ENCODE measurements around the gene EPN3. TPM values are rescaled to one million over a fixed set of nuclear protein-coding genes. Genes with fewer than 3 reads are reported as not detected.

EPN3 gene
- polyA plus RNA-seq, 4 donors = 1.6 to 16.0 (median 10.0) TPM

DNA sequence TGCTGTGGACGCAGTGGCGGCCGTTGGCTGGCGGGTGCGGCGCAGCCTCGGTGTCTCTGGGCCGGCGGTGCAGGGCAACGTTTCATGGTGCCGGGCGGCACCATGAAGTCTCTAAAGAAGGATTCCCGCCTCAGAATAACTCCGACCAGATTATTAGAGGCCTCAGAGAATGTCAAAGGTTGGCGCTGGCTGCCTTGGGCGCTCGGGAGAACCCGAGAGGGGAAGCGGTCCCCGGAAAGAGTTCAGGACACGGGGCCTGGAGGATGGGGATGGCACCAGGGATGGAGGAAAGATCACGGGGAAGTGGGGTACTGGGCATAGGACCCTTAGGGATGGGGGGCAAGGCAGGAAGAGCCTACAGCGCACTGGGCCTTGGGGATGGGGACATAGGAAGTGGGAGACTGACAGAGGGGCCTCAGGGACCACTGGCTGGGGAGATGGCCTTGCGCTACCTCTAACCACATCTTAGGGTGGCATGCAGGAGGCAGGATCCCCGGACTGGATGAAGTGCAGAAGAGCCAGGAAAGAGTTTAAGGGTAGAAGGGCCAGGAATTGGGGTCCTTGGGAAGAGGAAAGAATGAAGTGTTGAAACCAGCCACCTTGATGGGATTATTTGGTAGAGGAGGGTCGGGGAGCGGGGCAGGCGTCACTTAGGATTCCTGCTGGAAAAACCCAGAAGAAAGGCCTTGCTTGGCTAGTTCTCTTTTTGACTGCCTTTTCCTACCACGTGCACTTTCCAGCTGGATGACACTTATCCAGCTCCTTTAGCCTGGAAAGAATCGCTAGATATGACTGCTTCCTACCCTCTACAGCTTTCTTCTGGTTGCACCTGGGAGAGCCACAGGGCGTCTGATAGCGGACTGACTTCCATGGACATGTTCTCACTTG lies 23.7 kb upstream of the EPN3 start:
- DNase-seq (ENCODE audit: low read depth in 4 of 4, low spot score in 3 of 4) = no peak

DNA sequence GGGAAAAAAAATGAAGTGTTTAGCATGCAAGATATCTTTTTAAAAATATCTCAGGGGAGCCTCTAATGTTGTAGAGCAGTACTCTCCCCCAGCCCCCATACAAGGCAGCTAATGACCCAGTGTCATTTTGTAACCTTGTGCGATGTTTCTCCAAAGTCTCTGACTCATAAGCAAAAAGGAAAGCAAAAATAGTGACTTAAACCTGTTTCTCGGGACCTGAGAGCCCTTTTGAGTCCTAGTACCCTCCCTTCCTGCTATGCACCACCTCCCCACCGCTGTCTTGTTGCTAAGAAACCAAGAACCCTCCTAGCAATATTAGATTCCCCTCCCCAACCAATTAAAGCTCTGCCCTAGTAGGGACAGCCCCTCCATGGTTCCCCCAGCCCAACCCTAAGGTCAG lies 21.5 kb upstream of the EPN3 start:
- DNase-seq (ENCODE audit: low read depth in 4 of 4, low spot score in 3 of 4) = no peak

DNA sequence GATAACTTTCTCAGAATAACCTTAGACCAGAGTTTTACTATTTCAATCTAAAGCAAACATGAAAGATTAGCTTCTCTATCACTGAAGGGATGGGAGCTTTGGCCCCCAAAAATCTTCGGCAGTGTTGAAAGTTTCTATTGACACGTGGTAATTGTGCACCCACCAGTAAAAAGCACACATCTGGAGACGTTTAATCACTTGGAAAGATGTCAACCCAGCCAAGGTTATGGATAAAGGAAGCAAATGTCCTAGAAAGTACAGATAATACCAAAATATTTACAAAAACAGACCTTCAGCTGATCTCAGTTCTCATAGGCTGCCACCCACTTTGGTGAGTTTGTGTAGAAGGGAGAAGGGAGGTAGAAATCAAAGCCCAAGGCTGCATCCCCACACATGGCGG lies 19.0 kb upstream of the EPN3 start:
- DNase-seq (ENCODE audit: low read depth in 4 of 4, low spot score in 3 of 4) = no peak

DNA sequence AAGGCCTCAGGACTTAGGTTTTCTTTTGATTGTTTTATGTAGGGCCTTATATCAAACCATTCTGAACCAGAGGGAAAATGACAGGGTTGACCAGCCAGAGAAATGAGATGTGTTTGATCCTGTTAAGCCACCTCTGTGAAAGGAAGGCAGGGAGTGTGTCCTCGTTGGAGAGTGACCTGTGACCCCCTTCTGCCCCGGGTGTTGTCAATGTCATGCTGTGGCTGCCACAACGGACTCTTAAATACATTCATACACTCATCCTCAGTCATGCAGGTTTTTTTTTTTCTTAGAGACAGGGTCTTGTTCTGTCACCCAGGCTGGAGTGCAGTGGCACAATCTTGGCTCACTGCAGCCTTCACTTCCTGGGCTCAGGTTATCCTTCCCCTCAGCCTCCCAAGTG lies 18.1 kb upstream of the EPN3 start:
- no peak for DNase-seq (ENCODE audit: low read depth in 4 of 4, low spot score in 3 of 4)

DNA sequence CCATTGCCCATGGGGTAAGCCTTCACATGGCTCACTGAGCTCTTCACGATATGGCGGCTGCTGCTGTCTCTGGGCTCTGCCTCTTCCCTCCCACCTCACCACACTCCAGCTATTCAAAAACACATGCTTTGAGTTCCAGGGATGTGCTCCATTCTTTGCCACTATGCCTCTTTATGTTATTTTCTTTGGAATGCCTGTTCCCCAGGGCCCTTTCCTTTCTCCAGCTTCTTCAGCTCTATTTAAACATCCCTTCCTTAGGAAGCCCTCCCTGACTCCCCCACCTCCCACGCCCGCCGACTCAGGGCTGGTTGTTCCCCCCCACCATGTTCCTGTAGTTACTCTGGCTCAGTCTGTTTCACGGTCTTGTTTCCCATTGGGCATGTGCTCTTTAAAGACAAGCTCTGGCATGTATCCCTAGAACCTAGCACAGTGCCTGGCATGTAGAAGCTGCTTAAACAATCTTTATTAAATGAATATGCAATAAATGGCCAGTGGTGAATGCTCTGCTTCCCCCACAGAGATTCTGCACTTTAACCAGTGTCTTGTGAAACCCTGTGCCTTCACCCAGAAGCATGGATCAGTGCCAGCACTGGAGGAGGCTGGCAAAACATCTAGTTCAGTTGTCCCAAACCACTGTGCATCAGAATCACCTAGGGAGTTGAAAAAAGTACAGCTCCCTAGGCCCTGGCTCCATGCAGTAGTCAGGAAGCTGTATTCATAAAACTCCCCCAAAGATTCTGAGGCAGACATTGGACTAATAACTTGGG lies 17.4 kb upstream of the EPN3 start:
- no peak for DNase-seq (ENCODE audit: low read depth in 4 of 4, low spot score in 3 of 4)

DNA sequence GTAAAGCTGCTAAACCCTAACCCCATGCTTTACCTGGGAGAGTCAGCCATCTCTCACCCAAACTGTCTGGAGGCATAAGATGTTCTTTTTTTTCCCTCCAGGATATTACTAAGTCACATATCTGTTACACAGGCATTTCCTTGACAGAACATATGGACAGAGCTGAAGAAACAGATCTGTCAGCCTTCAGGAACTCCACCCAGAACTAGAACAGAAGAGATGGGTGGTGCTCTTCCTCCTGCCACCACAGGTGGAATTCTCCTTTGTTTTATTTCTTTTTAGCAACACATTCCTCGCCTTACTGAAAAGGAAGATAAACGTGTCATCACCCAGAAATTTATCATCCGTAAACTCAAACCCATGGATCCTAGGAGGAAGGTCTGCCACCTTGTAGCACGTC lies 15.5 kb upstream of the EPN3 start:
- no peak for DNase-seq (ENCODE audit: low read depth in 4 of 4, low spot score in 3 of 4)

DNA sequence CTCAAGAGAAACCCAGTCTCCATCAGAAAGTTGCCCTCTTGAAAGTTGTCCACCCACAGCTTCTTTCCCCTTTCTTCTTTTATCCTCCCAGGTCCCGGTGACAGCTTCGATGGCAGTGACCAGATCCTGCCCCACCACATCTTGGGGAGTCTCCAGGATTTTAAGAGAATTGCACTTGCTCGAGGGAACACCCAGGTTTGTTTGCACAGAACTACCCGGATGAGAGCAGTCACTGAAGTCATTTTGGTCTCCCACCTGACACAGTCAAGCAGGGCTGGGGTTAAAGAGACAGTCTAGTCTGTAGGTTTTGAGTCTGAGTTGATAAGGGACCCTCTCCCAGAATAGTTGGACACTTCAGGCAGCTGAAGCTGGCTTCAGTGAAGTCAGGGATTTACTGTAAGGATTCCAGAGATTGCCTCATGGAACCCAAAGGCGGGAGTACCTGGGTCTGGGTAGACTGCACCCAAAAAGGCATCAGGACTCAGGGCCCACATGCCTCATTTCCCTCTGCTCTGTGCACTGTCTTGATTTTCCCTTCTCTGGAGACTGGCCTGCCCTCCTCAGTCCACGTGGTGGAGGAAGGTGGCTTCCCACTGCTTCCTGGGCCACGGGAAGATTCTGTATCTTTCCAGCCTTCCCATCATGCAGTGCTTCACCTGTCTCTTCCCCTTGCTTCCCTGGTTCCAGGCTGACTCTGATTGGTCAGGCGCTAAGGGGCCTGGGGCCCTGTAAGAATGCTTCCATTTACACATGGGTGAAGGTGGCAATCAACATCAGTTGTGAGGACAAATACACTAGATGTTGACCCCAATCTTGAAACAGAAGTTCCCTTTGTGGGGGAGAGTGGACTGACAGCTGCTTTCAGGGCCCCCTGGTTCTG lies 14.8 kb upstream of the EPN3 start:
- DNase-seq (ENCODE audit: low read depth in 4 of 4, low spot score in 3 of 4) = no peak

DNA sequence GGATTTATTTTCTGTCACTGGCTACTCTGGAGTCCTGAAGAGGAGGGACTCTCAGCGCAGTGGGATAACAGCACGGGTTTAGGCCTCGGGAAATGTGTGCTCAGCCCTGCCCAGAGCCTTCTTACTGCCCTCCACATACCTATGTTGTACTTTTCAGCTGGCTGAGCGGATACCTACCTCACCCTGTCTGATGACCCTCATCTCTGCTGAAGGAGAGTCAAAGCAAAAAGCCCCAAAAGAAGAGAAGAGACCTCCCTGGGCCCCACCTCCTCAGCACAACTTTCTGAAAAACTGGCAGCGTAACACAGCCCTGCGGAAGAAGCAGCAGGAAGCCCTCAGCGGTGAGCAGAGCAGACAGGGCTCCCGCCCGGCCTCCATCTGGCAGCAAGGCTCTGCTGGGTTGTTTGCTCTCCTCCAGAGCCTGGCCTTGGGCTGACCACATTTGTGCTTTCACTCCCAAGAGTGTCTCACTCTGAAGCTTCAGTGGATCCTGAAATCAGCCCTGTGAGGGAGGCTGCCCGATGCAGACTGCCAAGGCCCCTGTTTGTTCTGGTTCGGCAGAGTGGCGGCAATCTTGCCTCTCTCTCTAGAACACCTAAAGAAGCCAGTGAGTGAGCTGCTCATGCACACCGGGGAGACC lies 14.0 kb upstream of the EPN3 start:
- DNase-seq (ENCODE audit: low read depth in 4 of 4, low spot score in 3 of 4) = no peak

DNA sequence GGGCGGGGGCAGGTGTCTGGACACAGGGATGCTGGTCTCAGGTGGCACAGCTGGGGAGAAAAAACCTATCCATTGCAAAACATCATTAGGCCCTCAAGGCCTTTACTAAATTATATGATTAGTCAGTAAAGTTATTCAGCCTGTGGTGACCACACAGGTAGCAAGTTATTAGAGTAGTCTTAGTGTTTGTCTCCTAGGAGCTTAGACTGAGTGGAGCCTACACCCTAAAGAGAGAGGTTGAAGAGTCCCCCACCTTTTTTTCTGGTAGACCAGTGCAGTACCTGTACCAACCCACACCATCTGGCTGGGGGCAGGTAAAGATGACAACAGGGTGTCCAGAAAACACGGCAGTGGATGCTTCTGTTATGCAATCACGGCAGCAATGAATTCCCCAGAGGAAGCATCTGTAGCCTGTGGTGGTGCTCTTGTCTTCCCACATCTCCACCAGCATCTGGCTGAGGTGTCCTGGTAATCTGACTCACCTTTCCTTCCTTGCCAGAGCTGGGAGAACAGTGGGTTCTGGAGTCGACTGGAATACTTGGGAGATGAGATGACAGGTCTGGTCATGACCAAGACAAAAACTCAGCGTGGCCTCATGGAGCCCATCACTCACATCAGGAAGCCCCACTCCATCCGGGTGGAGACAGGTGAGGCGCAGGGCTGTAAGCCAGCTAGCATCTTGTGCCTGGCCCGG lies 13.2 kb upstream of the EPN3 start:
- DNase-seq (ENCODE audit: low read depth in 4 of 4, low spot score in 3 of 4) = no peak

DNA sequence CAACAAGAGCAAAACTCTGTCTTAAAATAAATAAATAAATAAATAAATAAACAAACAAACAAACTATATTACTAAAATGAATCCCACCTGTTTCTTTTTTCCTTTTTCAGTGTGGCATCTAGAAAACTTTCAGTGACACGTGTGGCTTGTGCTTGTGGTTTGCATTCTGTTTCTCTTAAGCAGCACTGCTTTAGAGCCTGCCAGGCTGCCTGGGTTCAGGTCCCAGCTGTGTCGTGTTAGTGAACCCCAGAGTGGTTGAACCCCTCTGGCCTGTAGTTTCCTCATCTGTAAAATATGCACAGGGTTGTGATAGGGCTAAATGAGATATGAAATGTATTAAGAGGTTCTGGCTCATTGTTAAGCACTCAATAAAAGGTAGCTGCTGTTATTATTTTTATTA lies 12.1 kb upstream of the EPN3 start:
- no peak for DNase-seq (ENCODE audit: low read depth in 4 of 4, low spot score in 3 of 4)

DNA sequence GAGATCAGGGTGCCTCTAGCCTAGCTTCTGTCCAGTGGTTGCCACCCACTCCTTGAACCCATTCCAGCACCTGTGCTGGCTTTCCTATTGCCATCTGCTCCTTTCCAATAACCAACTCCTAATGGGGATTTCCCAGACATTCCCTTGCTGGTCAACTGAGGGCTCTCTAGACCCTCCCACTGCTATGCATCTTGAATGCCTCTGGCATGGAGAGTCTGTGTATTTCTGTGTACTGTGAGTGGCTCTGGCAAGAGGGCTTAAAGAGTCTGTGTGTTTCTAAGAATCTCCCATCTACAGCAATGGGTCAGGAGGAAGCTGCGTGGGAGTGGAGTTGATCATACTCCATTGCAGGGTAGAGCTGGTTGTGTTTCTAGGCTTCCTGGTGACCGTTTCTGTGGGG lies 11.0 kb upstream of the EPN3 start:
- no peak for DNase-seq (ENCODE audit: low read depth in 4 of 4, low spot score in 3 of 4)

DNA sequence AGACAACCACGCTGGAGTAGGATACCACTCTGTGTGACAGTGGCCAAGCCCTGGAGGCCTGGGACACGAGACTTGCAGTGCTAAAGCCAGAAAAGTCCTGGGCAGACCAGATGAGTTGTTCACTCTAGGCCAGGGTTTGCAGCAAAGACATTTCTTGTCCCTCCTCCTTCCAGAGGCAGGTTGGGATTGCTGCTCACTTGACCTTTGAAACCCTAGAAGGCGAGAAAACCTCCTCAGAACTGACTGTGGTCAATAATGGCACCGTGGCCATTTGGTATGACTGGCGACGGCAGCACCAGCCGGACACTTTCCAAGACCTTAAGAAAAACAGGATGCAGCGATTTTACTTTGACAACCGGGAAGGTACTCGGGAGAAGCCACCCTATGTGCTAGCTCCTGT lies 9.8 kb upstream of the EPN3 start:
- no peak for DNase-seq (ENCODE audit: low read depth in 4 of 4, low spot score in 3 of 4)

DNA sequence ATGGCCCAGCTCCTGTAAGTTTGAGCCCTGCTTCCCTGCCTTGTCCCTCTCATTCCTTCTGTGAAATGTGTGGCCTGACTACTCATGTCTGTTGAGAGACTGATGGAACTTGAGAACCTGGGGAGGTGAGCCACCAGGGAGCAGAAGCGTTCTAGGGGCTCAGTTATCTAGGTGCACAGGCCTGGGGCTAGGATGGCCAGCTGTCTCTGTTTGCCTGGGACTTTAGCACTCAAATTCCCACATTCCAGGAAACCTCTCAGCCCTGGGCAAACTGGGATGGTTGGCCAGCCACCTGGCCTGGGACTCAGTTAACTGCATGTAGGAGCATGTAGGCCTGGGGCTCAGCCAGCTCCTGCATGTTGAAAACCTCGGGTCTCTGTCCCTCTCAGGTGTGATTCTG lies 9.3 kb upstream of the EPN3 start:
- no peak for DNase-seq (ENCODE audit: low read depth in 4 of 4, low spot score in 3 of 4)

DNA sequence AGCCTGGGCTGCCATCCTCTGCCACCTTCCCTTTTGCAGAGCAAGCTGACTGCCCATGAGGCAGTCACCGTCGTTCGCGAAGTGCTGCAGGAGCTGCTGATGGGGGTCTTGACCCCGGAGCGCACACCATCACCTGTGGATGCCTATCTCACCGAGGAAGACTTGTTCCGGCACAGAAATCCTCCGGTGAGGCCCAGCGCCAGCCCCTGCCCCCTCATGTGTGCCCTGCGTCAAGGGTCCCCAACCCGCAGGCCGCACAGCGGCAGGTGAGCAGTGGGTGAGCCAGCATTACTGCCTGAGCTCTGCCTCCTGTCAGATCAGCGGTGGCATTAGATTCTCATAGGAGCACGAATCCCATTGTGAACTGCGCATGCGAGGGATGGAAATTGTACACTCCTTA lies 7.7 kb upstream of the EPN3 start:
- DNase-seq (ENCODE audit: low read depth in 4 of 4, low spot score in 3 of 4) = no peak

DNA sequence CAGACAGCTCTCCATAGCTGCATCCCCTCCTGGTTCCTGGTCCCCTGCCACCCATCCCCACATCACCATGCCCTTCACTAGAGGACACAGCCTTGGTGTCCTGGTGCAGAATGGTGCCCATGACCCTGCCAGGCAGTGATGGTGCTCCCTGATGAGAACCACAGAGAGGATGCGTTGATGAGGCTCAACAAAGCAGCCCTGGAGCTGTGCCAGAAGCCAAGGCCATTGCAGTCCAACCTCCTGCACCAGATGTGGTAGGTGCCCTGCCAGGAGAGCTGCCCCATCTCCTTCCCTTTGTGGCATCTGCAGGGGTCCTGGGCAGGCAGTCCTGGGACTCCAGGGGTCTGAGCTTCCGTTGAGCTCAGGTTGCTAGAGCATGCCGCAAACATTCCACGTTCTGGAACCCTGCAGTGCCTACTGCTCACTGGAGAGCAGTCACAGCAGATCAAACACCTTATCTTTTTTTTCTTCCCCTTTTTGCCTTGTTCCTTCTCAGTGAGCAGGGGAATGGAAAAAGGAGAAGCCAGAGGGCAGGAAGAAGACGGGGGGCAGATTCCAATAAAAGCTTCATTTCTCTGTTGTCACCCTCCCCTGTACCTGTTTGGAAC lies 5.3 kb upstream of the EPN3 start:
- DNase-seq (ENCODE audit: low read depth in 4 of 4, low spot score in 3 of 4) = no peak

DNA sequence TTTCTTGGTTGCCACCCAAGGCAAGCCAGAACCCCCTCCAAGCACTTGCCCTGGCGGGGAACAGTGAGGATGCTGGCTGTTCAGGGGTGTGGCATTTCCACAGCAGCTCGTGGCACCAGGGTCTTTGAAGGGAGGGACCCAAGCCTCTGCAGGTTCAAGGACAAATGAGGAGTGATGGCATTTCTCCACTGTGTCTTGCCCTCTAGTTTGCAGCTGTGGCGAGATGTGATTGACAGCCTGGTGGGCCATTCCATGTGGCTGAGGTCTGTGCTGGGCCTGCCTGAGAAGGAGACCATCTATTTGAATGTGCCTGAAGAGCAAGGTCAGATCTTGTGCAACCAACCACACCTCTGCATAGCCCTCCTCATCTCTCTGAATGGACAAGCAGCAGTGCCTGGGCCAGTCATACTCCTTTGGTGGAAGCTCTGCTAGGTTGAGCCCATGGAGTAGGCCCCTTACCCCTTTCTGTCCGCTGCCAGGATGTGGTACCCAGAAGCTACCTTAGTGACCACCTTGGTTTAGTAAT lies 4.5 kb upstream of the EPN3 start:
- DNase-seq (ENCODE audit: low read depth in 4 of 4, low spot score in 3 of 4) = no peak

DNA sequence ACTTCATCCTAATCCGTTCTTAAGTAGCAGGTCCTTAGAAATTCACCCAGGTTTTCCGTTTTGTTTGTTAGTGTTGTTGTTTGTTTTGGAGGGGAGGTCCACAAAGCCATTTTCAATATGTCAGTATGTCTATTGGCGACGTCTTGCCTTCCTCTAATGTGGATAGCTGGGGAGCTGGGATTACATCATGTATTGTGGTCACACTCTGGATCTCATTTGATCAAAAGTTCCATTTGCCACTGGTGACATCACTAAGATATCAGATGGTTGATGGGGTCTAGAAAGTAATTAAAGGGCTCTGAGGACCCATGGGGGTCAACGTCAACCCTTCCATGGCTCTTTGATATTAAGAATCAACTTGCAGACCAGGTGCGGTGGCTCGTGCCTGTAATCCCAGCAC lies 2.7 kb upstream of the EPN3 start:
- no peak for DNase-seq (ENCODE audit: low read depth in 4 of 4, low spot score in 3 of 4)

DNA sequence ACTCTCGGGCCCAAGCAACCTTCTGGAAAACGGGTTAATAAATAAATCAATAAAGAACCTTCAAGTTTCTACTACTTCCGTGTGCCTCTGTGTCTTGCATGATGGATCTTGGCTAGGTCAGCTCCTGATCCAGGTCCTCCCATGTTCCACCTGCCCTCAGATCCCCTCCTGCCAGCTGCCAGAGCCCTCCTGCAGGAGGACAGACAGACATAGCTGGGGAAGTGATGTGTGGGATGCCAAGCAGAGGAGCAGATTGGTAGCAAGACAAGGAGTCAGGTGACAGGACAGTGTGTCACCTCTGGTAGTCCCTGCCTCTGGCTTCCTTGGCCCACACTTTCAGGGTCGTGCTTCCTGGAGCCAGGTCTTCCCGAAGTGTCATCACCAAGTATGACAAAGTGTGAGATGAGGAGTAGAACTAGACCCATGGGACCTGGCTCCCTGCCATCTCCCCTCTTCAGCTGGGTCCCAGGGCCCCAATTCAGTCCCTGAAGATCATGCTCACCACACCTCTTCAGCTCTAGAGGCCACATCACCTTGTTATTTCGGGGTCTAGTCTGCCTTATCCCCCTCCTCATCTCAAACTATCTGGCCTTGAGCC lies 1.0 kb upstream of the EPN3 start:
- DNase-seq (ENCODE audit: low read depth in 4 of 4, low spot score in 3 of 4) = no peak

DNA sequence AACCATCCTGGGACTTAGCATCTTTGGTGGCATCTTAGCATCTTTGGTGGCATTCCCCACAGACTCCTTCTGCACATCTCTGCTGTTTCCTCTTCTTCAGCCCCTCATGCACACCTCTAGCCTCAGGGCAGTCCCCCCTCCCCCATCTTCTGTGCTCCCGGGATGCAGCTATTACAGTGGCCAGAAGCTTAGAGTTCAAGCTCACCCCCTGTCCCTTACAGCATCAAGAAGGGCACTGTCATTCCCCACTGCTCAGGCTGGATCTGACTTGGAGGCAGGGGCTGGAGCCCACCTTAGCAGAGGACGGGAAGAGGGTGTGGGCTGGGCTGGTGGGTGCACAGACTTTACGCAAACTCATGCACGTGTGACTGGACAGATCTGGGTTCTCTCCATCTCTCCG lies 650 bp downstream of the EPN3 start:
- DNase-seq (ENCODE audit: low read depth in 4 of 4, low spot score in 3 of 4) = no peak

All from left renal pelvis (tissue), 4 donors.